ENCODE data around the gene ZBP1.

The ZBP1 gene

DNA sequence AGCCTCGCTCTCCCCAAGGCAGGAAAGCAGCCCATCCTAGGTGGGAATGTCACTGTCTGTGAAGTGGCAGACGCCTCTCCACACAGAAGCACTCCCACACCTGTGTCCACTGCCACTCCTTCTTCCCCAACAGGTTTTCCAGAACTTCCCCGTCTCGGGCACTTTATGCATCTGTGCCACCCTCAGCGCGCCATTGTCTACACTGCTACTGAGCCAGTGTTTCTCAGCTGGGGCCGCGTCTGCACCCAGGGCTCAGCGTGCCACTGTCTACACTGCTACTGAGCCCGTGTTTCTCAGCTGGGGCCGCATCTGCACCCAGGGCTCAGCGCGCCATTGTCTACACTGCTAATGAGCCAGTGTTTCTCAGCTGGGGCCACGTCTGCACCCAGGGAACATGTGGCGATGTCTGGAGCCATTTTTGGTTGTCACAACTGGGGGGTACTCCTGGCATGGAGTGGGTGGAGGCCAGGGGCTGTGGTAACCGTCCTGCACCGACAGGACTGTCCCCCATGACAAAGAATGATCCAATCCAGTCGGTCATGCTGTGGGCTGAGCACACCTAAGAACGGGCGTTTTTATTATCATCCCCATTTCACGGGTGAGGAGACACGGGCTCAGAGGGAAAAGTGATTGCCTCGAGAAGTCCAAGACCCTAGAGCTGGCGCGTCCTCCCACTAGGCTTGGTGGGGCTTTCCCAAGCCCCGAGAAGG is 41.7 kb upstream of the ZBP1 start:
- H3K27ac ChIP-seq = peak overlapping the region; percentile 54
- TF ChIP-seq, protein P1, sequence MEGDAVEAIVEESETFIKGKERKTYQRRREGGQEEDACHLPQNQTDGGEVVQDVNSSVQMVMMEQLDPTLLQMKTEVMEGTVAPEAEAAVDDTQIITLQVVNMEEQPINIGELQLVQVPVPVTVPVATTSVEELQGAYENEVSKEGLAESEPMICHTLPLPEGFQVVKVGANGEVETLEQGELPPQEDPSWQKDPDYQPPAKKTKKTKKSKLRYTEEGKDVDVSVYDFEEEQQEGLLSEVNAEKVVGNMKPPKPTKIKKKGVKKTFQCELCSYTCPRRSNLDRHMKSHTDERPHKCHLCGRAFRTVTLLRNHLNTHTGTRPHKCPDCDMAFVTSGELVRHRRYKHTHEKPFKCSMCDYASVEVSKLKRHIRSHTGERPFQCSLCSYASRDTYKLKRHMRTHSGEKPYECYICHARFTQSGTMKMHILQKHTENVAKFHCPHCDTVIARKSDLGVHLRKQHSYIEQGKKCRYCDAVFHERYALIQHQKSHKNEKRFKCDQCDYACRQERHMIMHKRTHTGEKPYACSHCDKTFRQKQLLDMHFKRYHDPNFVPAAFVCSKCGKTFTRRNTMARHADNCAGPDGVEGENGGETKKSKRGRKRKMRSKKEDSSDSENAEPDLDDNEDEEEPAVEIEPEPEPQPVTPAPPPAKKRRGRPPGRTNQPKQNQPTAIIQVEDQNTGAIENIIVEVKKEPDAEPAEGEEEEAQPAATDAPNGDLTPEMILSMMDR (IDR thresholded peaks at IDR 0.05) = no peak
- TF ChIP-seq ZFX (IDR thresholded peaks at IDR 0.05; ENCODE audit: borderline replicate concordance) = no peak

DNA sequence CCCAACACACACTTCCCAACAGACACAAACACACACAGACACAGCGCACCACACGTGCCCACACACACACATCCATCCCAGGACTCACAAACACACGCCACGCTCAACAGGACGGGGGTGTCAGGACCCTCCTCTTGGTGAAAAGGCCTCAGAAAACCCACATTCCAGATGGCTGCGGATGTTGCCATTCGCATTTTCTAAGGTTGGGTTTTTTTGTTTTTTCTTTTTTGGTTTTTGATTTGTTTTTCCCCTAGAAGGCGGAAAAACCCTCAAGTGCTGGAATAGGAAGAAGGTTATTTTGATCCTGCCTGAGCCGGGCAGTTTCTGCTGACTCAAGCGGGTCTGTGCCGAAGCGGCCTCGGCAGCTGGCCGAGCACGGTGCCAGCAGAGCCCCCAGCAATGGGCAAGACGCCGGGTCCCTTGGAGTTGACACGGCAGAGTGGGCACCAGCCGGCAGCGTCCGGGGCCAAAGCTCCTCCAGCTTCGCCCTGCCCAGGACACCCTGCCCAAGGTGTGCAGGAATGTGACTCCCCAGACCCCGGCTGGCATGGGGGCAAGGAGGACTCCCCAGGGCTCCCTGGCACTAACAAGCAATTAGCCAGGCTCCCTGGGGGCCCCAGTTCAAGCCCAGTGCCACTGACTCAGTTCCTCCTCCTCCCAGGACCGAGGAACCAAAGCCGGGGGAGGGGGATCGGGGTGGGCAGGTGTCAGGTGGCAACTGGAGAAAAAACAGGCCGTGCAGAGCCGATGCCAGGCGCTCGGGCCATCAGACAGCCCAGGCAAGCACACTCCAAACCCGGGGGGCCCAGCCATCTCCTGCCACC is 40.9 kb upstream of the ZBP1 start:
- H3K27ac ChIP-seq = peak overlapping the region; percentile 54
- TF ChIP-seq, protein P1 (IDR thresholded peaks at IDR 0.05) = no peak
- TF ChIP-seq ZFX (IDR thresholded peaks at IDR 0.05; ENCODE audit: borderline replicate concordance) = no peak

DNA sequence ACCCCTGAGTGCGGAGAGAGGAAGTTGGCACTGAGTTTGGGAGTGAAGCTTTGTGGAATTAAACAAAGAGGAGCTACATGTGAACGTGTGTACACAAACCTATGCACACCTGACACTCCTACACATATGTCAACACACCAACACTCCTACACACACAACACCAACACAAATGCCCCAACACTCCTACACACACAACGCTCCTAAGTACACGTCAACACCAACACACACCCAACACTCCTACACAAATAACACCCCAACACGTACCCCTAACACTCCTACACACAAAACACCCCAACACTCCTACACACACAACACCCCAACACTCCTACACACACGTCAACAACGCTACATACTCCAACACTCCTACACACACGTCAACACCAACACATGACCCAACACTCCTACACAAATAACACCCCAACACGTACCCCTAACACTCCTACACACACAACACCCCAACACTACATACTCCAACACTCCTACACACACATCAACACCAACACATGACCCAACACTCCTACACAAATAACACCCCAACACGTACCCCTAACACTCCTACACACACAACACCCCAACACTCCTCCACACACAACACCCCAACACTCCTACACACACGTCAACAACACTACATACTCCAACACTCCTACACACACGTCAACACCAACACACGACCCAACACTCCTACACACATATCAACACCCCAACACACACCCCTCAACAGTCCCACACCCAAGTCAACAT is 40.1 kb upstream of the ZBP1 start:
- TF ChIP-seq, protein P1 (IDR thresholded peaks at IDR 0.05) = no peak
- TF ChIP-seq ZFX (IDR thresholded peaks at IDR 0.05; ENCODE audit: borderline replicate concordance) = no peak
- H3K27ac ChIP-seq = peak overlapping the region; percentile 54

DNA sequence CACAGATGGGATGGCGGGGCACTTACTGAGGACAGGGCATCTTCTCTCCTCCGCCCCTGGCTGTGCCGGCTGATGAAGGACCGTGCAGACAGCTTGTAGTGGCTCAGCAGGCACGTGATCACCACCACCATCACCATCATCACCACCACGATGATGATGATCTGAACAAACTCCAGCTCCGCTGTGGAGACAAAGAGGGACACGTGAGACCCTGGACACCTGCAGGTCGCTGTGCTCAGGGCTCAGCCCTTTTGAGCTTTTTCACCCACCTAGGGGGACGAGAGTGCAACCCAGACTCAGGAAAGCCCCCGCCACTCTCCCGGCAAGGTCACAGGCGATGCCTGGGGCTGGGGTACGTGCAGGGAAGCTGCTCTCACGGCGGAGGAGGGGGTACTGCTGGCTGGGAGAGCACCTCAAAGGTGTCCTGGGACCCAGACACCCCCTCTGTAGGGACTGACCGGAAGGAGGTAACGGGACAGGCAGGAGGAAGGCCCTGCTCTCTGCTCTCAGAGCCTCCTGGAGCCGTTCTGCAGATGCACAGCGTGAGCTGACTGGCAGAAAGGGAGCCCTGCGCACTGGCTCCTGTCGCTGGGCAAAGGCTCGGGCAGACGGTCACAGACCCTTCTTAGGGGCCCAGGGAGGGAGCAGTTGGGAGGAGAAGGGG is 39.4 kb upstream of the ZBP1 start:
- TF ChIP-seq ZFX (IDR thresholded peaks at IDR 0.05; ENCODE audit: borderline replicate concordance) = no peak
- TF ChIP-seq, protein P1 (IDR thresholded peaks at IDR 0.05) = no peak
- peak overlapping the region; percentile 54 for H3K27ac ChIP-seq

DNA sequence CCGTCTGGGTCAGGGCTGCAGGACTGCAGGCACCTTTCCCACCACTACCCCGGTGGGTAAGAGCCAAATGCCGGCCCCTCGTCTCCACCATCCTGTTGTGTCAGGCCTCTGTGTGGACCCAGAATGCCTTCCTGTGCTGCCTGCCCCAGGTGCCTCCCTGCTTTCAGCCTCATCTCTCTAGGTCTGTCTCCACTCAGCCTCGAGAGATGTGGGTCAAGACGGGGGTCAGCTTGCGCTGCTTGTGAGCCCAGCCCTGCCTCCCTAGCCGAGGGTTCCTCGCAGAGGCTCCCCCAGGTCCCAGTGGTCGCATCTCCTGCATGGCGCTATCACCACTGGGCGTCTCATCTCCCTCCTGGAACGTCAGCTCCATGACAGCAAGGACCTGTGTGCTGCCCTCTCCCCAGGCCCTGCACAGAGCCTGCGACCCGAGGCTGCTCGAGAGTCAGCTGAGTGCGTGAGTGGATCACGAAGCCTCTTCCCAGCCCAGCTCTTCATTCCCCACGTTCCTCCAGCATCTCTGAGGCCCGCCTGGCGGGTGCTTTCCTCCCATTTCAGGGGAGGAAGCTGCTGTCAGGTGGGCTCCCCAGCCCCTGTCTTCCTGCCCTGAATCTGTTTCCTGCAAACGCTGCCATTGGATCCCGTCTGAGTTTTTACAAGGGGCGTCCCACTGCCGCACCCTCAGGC is 38.7 kb upstream of the ZBP1 start:
- TF ChIP-seq ZFX (IDR thresholded peaks at IDR 0.05; ENCODE audit: borderline replicate concordance) = no peak
- TF ChIP-seq, protein P1 (IDR thresholded peaks at IDR 0.05) = no peak
- peak overlapping the region; percentile 54 for H3K27ac ChIP-seq

DNA sequence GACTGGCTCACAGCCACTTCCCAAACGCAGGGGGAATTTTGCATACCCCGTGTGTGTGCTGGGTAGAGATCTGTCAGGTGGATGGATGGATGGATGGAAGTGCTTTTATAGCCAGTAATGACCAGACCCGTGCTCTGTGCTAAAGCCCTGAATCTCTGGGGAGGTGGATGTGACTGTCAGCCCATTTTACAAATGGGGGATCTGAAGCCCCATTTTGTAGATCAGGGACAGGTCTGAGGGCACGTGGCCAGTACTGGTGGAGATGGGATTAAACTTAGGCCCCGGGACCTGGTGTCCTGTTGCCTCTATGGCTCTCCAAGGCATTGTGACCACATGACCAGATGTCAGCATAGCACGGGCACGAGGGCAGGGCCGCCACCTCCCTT is 38.2 kb upstream of the ZBP1 start:
- H3K27ac ChIP-seq = peak overlapping the region; percentile 54
- no peak for TF ChIP-seq ZFX (IDR thresholded peaks at IDR 0.05; ENCODE audit: borderline replicate concordance)

Measured in 22Rv1 (cell line).